ENCODE data around the gene OR10G2. TPM values are rescaled to one million over a fixed set of nuclear protein-coding genes. Genes with fewer than 3 reads are reported as not detected.
"Not testable (repeated sequence)": the region's sequence is repeated elsewhere in the genome, so short reads cannot be mapped to it uniquely, and the experiment has no call there.

Gene OR10G2
- total and polyA plus RNA-seq, 2 donors from 2014 or later = not detected

- no peak overlapping the region for H3K9ac ChIP-seq (ENCODE audit: low read length in 3 of 3)
- no peak for TF ChIP-seq CTCF (IDR thresholded peaks at IDR 0.05; ENCODE audit: borderline replicate concordance, extremely low read depth, insufficient read depth)
- no peak overlapping the region for H3K27ac ChIP-seq (ENCODE audit: low read depth in 2 of 2, low read length in 2 of 2)
- DNase-seq (no peak), FAIRE-seq (no peak)
- H3K9me3 ChIP-seq (ENCODE audit: control insufficient read depth in 2 of 3, insufficient read depth in 1 of 3, low read length in 3 of 3) = no peaks in the 10 kb centered on the region
- H3K4me3 ChIP-seq (ENCODE audit: low read length in 3 of 3) = no peak overlapping the region
- H3K27me3 ChIP-seq (ENCODE audit: control insufficient read depth, insufficient read depth, low read length) = no peaks in the 10 kb centered on the region
- intact Hi-C loops (cut with DNase I) = no loop called here
- no peaks in the 10 kb centered on the region for H3K36me3 ChIP-seq (ENCODE audit: control insufficient read depth in 2 of 3, insufficient read depth in 3 of 3, low read length in 3 of 3)
- H3K4me1 ChIP-seq (ENCODE audit: control insufficient read depth in 2 of 3, insufficient read depth in 2 of 3, low read depth in 1 of 3, low read length in 3 of 3) = no peaks in the 10 kb centered on the region
Measured at GRCh38 chr14:21614240-21614639, 20.5 kb downstream of the OR10G2 start.

DNA sequence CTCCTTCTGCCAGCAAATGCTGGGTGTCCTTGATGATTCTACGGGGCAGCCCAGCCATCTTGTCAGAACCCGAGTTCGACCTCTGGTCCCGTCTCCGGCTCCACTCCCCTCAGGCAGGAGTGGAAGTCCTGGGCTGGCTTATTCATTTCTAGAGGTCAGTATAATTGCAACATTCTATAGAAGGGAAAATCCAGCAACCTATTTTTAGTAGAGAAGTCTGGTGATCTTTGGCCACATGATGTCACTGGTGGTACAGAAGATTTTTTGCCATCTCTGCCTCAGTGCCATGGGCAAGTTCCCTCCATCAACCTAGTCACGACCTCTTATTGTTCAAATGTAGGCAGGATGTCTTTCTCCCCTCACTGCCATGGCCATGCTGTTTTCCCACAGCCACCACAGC, 22.4 kb downstream of the OR10G2 start:
- H3K9ac ChIP-seq (ENCODE audit: low read length in 3 of 3) = no peak overlapping the region
- TF ChIP-seq CTCF (IDR thresholded peaks at IDR 0.05; ENCODE audit: borderline replicate concordance, extremely low read depth, insufficient read depth) = no peak
- intact Hi-C loops (cut with DNase I) = no loop called here

DNA sequence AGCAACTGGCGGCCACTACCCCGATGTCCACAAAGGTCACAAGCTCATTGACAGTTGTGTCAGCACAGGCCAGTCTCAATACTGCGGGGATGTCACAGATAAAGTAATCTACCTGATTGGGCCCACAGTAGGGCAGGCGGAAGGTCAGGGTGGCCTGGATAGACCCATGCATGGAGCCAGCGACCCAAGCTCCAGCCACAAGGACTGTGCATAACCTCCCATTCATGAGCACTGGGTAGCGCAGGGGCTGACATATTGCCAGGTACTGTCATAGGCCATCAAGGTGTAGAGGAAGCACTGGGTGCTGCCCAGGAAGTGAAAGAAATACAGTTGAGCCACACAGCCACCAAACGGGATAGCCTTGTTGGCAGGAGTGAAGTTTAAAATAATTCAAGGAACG, 32.6 kb downstream of the OR10G2 start:
- H3K27me3 ChIP-seq (ENCODE audit: control insufficient read depth, insufficient read depth, low read length); H3K9ac ChIP-seq (ENCODE audit: low read length in 3 of 3); DNase-seq; H3K27ac ChIP-seq (ENCODE audit: low read depth in 2 of 2, low read length in 2 of 2); H3K36me3 ChIP-seq (ENCODE audit: control insufficient read depth in 2 of 3, insufficient read depth in 3 of 3, low read length in 3 of 3); FAIRE-seq; H3K4me1 ChIP-seq (ENCODE audit: control insufficient read depth in 2 of 3, insufficient read depth in 2 of 3, low read depth in 1 of 3, low read length in 3 of 3); H3K9me3 ChIP-seq (ENCODE audit: control insufficient read depth in 2 of 3, insufficient read depth in 1 of 3, low read length in 3 of 3); intact Hi-C loops (cut with DNase I); H3K4me3 ChIP-seq (ENCODE audit: low read length in 3 of 3): not testable (repeated sequence)

More for the DNA sequence above, 22.4 kb downstream of the OR10G2 start:
- Histone ChIP-seq H3K4me1 (ENCODE audit: control insufficient read depth in 2 of 3, insufficient read depth in 2 of 3, low read depth in 1 of 3, low read length in 3 of 3) (no peaks in the 10 kb centered on the region), H3K27me3 (ENCODE audit: control insufficient read depth, insufficient read depth, low read length) (no peaks in the 10 kb centered on the region), H3K27ac (ENCODE audit: low read depth in 2 of 2, low read length in 2 of 2) (no peak overlapping the region), H3K36me3 (ENCODE audit: control insufficient read depth in 2 of 3, insufficient read depth in 3 of 3, low read length in 3 of 3) (no peaks in the 10 kb centered on the region), H3K4me3 (ENCODE audit: low read length in 3 of 3) (no peak overlapping the region), H3K9me3 (ENCODE audit: control insufficient read depth in 2 of 3, insufficient read depth in 1 of 3, low read length in 3 of 3) (no peaks in the 10 kb centered on the region)
- FAIRE-seq (no peak), DNase-seq (no peak)

DNA sequence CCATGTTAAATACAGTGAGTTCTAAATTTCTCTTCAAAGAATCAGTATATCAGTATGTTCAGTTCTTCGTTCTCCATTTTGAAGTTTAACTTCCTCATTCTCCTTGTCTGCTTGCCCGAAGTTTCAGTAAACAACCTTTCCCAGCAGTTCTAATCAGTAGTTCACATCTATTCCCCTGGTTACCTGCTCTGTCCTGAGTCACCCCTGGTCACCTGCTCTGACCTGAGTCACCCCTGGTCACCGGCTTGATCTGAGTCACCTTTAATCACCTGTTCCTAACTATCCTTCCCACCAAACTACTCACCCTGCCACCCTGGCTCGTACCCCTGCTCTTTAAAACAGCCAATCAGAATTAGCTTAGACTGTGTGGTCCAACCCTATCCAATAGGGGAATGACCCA, 45.4 kb downstream of the OR10G2 start:
- no peaks in the 10 kb centered on the region for H3K27me3 ChIP-seq (ENCODE audit: control insufficient read depth, insufficient read depth, low read length)
- H3K36me3 ChIP-seq (ENCODE audit: control insufficient read depth in 2 of 3, insufficient read depth in 3 of 3, low read length in 3 of 3) = no peaks in the 10 kb centered on the region
- H3K4me1 ChIP-seq (ENCODE audit: control insufficient read depth in 2 of 3, insufficient read depth in 2 of 3, low read depth in 1 of 3, low read length in 3 of 3) = no peaks in the 10 kb centered on the region
- FAIRE-seq = no peak
- intact Hi-C loops (cut with DNase I) = no loop called here
- peaks cover 0 to 7% (median 0%) of the 10 kb centered on the region in 3 donors for H3K9me3 ChIP-seq (ENCODE audit: control insufficient read depth in 2 of 3, insufficient read depth in 1 of 3, low read length in 3 of 3)
- H3K4me3 ChIP-seq (ENCODE audit: low read length in 3 of 3) = no peak overlapping the region
- H3K27ac ChIP-seq (ENCODE audit: low read depth in 2 of 2, low read length in 2 of 2) = no peak overlapping the region
- no peak overlapping the region for H3K9ac ChIP-seq (ENCODE audit: low read length in 3 of 3)
- no peak for TF ChIP-seq CTCF (IDR thresholded peaks at IDR 0.05; ENCODE audit: borderline replicate concordance, extremely low read depth, insufficient read depth)
- DNase-seq = no peak

Other genes with a start within 250 kb of the OR10G2 start
- 77.4 TPM for gene CHD8, start 178.8 kb downstream of the OR10G2 start, total RNA-seq
- gene CHD8, start 178.8 kb downstream of the OR10G2 start, polyA plus RNA-seq (ENCODE audit: insufficient read depth, low read depth, low replicate concordance) = 35.8 TPM
- gene RAB2B, start 158.0 kb downstream of the OR10G2 start, total RNA-seq = 22.7 TPM
- gene RAB2B, start 158.0 kb downstream of the OR10G2 start, polyA plus RNA-seq (ENCODE audit: insufficient read depth, low read depth, low replicate concordance) = 12.2 TPM
- gene TOX4, start 157.7 kb downstream of the OR10G2 start, total RNA-seq = 75.9 TPM
- gene TOX4, start 157.7 kb downstream of the OR10G2 start, polyA plus RNA-seq (ENCODE audit: insufficient read depth, low read depth, low replicate concordance) = 31.0 TPM
- 44.3 TPM for gene METTL3, start 123.6 kb downstream of the OR10G2 start, total RNA-seq
- 31.4 TPM for gene METTL3, start 123.6 kb downstream of the OR10G2 start, polyA plus RNA-seq (ENCODE audit: insufficient read depth, low read depth, low replicate concordance)
- gene SALL2, start 108.6 kb downstream of the OR10G2 start, total RNA-seq = 8.8 TPM
- gene SALL2, start 108.6 kb downstream of the OR10G2 start, polyA plus RNA-seq (ENCODE audit: insufficient read depth, low read depth, low replicate concordance) = 5.5 TPM
- gene OR10G3, start 54.9 kb downstream of the OR10G2 start, total RNA-seq = not detected
- not detected for gene OR10G3, start 54.9 kb downstream of the OR10G2 start, polyA plus RNA-seq (ENCODE audit: insufficient read depth, low read depth, low replicate concordance)
- not detected for gene OR4E2, start 18.9 kb upstream of the OR10G2 start, total RNA-seq
- gene OR4E2, start 18.9 kb upstream of the OR10G2 start, polyA plus RNA-seq (ENCODE audit: insufficient read depth, low read depth, low replicate concordance) = not detected
- not detected for gene OR4E1, start 38.9 kb upstream of the OR10G2 start, total RNA-seq
- not detected for gene OR4E1, start 38.9 kb upstream of the OR10G2 start, polyA plus RNA-seq (ENCODE audit: insufficient read depth, low read depth, low replicate concordance)

All from kidney (tissue), 14 donors.